SKM-1 treated with dmso at 0.1 percent for 144 hours (cell line): ENCODE data around the gene WNT2B.
"Not testable (repeated sequence)": the region's sequence is repeated elsewhere in the genome, so short reads cannot be mapped to it uniquely, and the experiment has no call there.

ENCODE experiments used
- DNase-seq: peaks from one replicate; lab custom pipeline; 2025; ENCODE audit not compliant: unreplicated experiment; lab: John Stamatoyannopoulos, UW

WNT2B gene

GRCh38 chr1:112508278-112509004, at the start of gene WNT2B:
Gene WNT2B, plus strand, starts transcription at chr1:112508965. Its CDS starts 298 bp downstream, at chr1:112509263.
- DNase-seq, result no peak

GRCh38 chr1:112460615-112461014, 48.1 kb upstream of the WNT2B start:
- no peak for DNase-seq

GRCh38 chr1:112461200-112461871, 47.4 kb upstream of the WNT2B start:
- no peak for DNase-seq

- DNase-seq, result no peak
Measured at GRCh38 chr1:112462953-112463279, 45.8 kb upstream of the WNT2B start.

GRCh38 chr1:112464501-112464900, 44.3 kb upstream of the WNT2B start:
- DNase-seq, result no peak

- DNase-seq, result no peak
Measured at GRCh38 chr1:112465122-112465521, 43.6 kb upstream of the WNT2B start.

- peak; percentile 98 for DNase-seq
Measured at GRCh38 chr1:112466078-112466660, 42.6 kb upstream of the WNT2B start.

- DNase-seq, result not testable (repeated sequence)
Measured at GRCh38 chr1:112470324-112470723, 38.4 kb upstream of the WNT2B start.

GRCh38 chr1:112470966-112471365, 37.8 kb upstream of the WNT2B start:
- DNase-seq, result no peak

GRCh38 chr1:112472142-112472541, 36.6 kb upstream of the WNT2B start:
- no peak for DNase-seq

- no peak for DNase-seq
Measured at GRCh38 chr1:112477550-112477949, 31.2 kb upstream of the WNT2B start.

- DNase-seq, result no peak
Measured at GRCh38 chr1:112478314-112478713, 30.5 kb upstream of the WNT2B start.

GRCh38 chr1:112486063-112486462, 22.7 kb upstream of the WNT2B start:
- DNase-seq, result not testable (repeated sequence)

GRCh38 chr1:112487686-112488085, 21.1 kb upstream of the WNT2B start:
- not testable (repeated sequence) for DNase-seq

- DNase-seq, result no peak
Measured at GRCh38 chr1:112488141-112488540, 20.6 kb upstream of the WNT2B start.

- DNase-seq, result no peak
Measured at GRCh38 chr1:112492076-112492475, 16.7 kb upstream of the WNT2B start.

GRCh38 chr1:112493351-112493750, 15.4 kb upstream of the WNT2B start:
- no peak for DNase-seq

GRCh38 chr1:112496290-112496689, 12.5 kb upstream of the WNT2B start:
- no peak for DNase-seq

- no peak for DNase-seq
Measured at GRCh38 chr1:112501810-112502641, 6.7 kb upstream of the WNT2B start.

- DNase-seq, result no peak
Measured at GRCh38 chr1:112502826-112503225, 5.9 kb upstream of the WNT2B start.

- DNase-seq, result no peak
Measured at GRCh38 chr1:112504001-112504660, 4.6 kb upstream of the WNT2B start.
